ENCODE measurements around the gene MRPL21.

DNA sequence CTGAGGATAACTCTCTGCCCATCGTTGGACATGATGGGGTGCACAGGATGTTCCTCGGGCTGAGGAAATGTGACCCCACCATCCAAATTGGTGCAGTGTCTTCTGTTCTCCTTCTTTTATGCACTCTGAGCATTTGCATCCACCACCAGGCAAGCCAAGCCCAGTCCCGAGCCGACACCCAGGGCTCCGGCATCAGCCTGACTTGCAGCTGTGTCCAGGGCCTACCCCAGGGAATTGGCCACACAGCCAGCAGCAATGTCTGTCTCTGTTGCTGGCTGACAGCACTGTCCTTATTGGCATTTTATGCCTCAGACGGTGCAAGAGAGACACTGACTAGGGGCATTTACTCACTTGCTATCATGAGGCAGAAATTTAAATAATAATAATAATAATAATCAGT lies 36.6 kb downstream of the MRPL21 start:
- TF ChIP-seq, protein P1, sequence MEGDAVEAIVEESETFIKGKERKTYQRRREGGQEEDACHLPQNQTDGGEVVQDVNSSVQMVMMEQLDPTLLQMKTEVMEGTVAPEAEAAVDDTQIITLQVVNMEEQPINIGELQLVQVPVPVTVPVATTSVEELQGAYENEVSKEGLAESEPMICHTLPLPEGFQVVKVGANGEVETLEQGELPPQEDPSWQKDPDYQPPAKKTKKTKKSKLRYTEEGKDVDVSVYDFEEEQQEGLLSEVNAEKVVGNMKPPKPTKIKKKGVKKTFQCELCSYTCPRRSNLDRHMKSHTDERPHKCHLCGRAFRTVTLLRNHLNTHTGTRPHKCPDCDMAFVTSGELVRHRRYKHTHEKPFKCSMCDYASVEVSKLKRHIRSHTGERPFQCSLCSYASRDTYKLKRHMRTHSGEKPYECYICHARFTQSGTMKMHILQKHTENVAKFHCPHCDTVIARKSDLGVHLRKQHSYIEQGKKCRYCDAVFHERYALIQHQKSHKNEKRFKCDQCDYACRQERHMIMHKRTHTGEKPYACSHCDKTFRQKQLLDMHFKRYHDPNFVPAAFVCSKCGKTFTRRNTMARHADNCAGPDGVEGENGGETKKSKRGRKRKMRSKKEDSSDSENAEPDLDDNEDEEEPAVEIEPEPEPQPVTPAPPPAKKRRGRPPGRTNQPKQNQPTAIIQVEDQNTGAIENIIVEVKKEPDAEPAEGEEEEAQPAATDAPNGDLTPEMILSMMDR (IDR thresholded peaks at IDR 0.05; ENCODE audit: control extremely low read depth in 1 of 3, insufficient read depth in 1 of 3, low read depth in 1 of 3, low read length in 3 of 3): no peak
- TF ChIP-seq JUND (IDR thresholded peaks at IDR 0.05; ENCODE audit: low read length) (no peak), EZH2 (IDR thresholded peaks at IDR 0.05; ENCODE audit: low read depth, low read length, severe bottlenecking) (no peak), CEBPB (IDR thresholded peaks at IDR 0.05; ENCODE audit: low read depth, low read length) (no peak), KDM1A (IDR thresholded peaks at IDR 0.05; ENCODE audit: borderline replicate concordance, low read length) (no peak), GTF2F1 (IDR thresholded peaks at IDR 0.05; ENCODE audit: borderline replicate concordance, low read depth, low read length) (no peak)
- TF ChIP-seq, protein P2, sequence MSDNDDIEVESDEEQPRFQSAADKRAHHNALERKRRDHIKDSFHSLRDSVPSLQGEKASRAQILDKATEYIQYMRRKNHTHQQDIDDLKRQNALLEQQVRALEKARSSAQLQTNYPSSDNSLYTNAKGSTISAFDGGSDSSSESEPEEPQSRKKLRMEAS (IDR thresholded peaks at IDR 0.05): no peak
